ENCODE data around the gene ZNF221.
A peak's percentile ranks its signal among the peaks of the same experiment; 100 is the strongest.

The ZNF221 gene

DNA sequence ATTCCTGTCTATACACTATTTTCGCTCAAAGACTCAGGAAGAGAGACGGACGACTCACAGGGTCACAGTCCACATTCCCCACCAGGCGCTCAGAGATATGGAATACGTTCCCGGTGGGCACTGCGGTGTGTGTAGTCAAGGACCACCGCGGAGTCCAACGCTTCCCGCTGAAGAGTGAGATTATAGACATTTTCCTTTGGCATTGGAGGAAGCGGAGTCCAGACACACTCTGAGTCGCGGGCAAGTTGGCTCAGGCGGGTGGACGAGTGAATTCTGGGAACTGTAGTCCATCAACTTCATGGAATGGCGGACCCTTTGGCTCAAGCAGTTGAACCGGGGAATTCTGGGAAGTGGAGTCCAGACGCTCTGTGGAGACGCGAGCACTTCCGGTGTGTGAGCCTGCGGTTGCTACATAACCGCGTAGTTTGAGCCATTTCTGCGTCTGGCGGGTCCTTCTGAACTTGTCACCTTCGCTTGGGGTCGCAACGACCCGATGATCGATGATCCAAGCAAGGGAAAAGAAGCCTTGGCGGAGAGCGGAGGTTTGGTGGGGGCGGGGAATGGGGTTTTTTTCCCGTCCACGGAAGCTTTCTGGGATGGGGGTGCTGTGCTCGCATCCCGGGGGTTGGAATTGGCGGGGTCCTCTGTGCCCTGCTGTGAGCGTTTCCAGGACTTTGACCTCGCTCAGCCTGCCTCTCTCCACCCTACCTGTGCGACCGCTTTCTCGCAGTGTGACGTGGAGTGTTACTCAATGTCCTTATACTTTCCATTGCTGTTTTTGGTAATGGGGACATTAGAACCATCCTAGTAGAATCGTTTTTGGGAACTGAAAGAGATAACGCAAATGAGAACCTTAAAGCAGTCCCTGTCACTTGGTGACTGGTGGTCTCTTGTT, 51.8 kb downstream of the ZNF221 start, which contains the start of gene ZNF230:
Gene ZNF230, plus strand, starts transcription at position 392 of the 895 bp plus-strand sequence. CDS start 4,122 bp downstream, outside the sequence.
- TF ChIP-seq POLR2AphosphoS5 (IDR thresholded peaks at IDR 0.05; ENCODE audit: low read depth) (peak; percentile 89), SPI1 (IDR thresholded peaks at IDR 0.05; ENCODE audit: borderline replicate concordance, low read depth) (peak; percentile 65; the same call in 1 of the 2 replicates), GABPA (IDR thresholded peaks at IDR 0.05; ENCODE audit: low read depth) (peak; percentile 82)
- TF ChIP-seq, protein P1, sequence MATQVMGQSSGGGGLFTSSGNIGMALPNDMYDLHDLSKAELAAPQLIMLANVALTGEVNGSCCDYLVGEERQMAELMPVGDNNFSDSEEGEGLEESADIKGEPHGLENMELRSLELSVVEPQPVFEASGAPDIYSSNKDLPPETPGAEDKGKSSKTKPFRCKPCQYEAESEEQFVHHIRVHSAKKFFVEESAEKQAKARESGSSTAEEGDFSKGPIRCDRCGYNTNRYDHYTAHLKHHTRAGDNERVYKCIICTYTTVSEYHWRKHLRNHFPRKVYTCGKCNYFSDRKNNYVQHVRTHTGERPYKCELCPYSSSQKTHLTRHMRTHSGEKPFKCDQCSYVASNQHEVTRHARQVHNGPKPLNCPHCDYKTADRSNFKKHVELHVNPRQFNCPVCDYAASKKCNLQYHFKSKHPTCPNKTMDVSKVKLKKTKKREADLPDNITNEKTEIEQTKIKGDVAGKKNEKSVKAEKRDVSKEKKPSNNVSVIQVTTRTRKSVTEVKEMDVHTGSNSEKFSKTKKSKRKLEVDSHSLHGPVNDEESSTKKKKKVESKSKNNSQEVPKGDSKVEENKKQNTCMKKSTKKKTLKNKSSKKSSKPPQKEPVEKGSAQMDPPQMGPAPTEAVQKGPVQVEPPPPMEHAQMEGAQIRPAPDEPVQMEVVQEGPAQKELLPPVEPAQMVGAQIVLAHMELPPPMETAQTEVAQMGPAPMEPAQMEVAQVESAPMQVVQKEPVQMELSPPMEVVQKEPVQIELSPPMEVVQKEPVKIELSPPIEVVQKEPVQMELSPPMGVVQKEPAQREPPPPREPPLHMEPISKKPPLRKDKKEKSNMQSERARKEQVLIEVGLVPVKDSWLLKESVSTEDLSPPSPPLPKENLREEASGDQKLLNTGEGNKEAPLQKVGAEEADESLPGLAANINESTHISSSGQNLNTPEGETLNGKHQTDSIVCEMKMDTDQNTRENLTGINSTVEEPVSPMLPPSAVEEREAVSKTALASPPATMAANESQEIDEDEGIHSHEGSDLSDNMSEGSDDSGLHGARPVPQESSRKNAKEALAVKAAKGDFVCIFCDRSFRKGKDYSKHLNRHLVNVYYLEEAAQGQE (IDR thresholded peaks at IDR 0.05; ENCODE audit: insufficient replicate concordance, low read depth): no peak
- no peaks in the 10 kb centered on the region for H3K27me3 ChIP-seq (ENCODE audit: insufficient read depth, poor library complexity, severe bottlenecking)
- H3K27ac ChIP-seq (replicated peaks): peak within 1 kb of the TSS; percentile 72
- peak within 1 kb of the TSS; percentile 94 for H3K4me3 ChIP-seq (replicated peaks; ENCODE audit: insufficient read depth, low read length)
- peak; percentile 97 for DNase-seq (ENCODE audit: low read depth in 1 of 2, low spot score in 1 of 2)

DNA sequence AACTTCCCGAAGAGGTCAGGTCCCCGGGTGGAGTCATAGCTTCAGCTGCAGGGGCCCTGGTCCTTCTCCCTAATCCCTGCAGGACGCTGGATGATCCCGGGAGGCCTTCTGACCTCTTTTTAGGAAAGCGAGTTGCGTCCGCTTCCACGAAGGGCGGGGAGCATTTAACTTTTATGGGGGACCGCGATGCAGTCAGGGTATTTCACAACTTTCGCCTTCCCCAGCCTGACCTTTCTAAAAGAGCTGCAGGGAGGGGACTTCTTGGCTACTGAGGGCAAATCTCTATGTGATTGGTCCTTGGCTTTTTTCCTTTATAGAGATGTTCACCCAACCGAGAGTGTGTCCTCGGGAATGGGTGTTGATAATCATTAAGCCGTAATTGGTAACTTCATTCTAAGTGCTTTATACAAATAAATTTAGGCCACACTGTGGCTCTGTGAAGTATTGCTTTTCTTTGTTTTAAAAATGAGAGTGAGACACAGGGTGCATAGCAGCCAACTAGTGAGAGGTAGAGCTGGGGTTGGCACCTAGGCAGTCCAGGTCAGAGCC, 52.5 kb downstream of the ZNF221 start:
- peak overlapping the region; percentile 94 for H3K4me3 ChIP-seq (replicated peaks; ENCODE audit: insufficient read depth, low read length)
- TF ChIP-seq, protein P2, sequence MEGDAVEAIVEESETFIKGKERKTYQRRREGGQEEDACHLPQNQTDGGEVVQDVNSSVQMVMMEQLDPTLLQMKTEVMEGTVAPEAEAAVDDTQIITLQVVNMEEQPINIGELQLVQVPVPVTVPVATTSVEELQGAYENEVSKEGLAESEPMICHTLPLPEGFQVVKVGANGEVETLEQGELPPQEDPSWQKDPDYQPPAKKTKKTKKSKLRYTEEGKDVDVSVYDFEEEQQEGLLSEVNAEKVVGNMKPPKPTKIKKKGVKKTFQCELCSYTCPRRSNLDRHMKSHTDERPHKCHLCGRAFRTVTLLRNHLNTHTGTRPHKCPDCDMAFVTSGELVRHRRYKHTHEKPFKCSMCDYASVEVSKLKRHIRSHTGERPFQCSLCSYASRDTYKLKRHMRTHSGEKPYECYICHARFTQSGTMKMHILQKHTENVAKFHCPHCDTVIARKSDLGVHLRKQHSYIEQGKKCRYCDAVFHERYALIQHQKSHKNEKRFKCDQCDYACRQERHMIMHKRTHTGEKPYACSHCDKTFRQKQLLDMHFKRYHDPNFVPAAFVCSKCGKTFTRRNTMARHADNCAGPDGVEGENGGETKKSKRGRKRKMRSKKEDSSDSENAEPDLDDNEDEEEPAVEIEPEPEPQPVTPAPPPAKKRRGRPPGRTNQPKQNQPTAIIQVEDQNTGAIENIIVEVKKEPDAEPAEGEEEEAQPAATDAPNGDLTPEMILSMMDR (IDR thresholded peaks at IDR 0.05; ENCODE audit: insufficient read depth, low read length): no peak
- TF ChIP-seq GABPA (IDR thresholded peaks at IDR 0.05; ENCODE audit: low read depth) (no peak), SPI1 (IDR thresholded peaks at IDR 0.05; ENCODE audit: borderline replicate concordance, low read depth) (no peak), POLR2AphosphoS5 (IDR thresholded peaks at IDR 0.05; ENCODE audit: low read depth) (no peak)
- TF ChIP-seq, protein P1 (IDR thresholded peaks at IDR 0.05; ENCODE audit: insufficient replicate concordance, low read depth): no peak
- peak in 1 of 2 experiments; percentile 29 for DNase-seq (ENCODE audit: low read depth in 1 of 2, low spot score in 1 of 2)
- H3K27me3 ChIP-seq (ENCODE audit: insufficient read depth, poor library complexity, severe bottlenecking): no peaks in the 10 kb centered on the region
- H3K27ac ChIP-seq (replicated peaks): peak overlapping the region; percentile 72

DNA sequence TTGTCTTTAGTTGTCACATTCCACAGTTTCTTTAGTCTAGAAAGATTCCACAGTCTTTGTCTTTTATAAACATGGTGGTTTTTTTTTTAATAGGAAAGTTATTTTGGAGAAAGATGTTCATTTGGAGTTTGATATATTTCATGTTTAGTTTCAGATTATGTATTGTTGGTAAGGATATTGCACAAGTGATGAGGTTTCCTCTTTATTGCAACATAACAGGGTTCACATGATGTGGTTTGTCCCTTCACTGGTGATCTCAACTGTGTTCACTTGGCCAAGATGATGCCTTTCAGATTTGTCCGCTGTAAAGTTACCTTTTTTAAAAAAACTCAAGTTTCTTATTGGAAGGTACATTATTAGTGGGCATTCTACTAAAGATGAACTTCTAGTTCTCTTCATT, 54.9 kb downstream of the ZNF221 start:
- H3K27me3 ChIP-seq (ENCODE audit: insufficient read depth, poor library complexity, severe bottlenecking): no peaks in the 10 kb centered on the region
- TF ChIP-seq POLR2AphosphoS5 (IDR thresholded peaks at IDR 0.05; ENCODE audit: low read depth) (peak; percentile 46; the same call in 1 of the 2 replicates), GABPA (IDR thresholded peaks at IDR 0.05; ENCODE audit: low read depth) (no peak; the same call in 1 of the 2 replicates), SPI1 (IDR thresholded peaks at IDR 0.05; ENCODE audit: borderline replicate concordance, low read depth) (peak; percentile 47; the same call in 1 of the 2 replicates)
- TF ChIP-seq, protein P1 (IDR thresholded peaks at IDR 0.05; ENCODE audit: insufficient replicate concordance, low read depth): no peak
- peak; percentile 66 to 76 for DNase-seq (ENCODE audit: low read depth in 1 of 2, low spot score in 1 of 2)
- H3K4me3 ChIP-seq (replicated peaks; ENCODE audit: insufficient read depth, low read length): no peak overlapping the region
- H3K27ac ChIP-seq (replicated peaks): peak overlapping the region; percentile 64
